Pancreas (tissue), 10 donors: ENCODE measurements around the gene RNF19B. TPM values are rescaled to one million over a fixed set of nuclear protein-coding genes. Genes with fewer than 3 reads are reported as not detected.
A peak's percentile ranks its signal among the peaks of the same experiment; 100 is the strongest.

Experiments
- ATAC-seq, 4 donors: fragments of 200-7000 bp; cut with Tn5 transposase; one replicate each; pipeline versions ENCODE4 v1.8.0 to v1.9.1; 2020; ENCODE audit warnings: mild to moderate bottlenecking in 4 of 4, moderate library complexity in 4 of 4
- DNase-seq, 6 donors: peaks; one replicate each; pipeline ENCODE4 v3.0.0-alpha.2; 2020
- FAIRE-seq: peaks from 2 replicates; lab custom pipeline; 2012; peaks lifted over from hg19 to GRCh38; lab: Jason Lieb, UNC
- H3K27ac ChIP-seq, 4 donors: fragments of 200-600 bp; sonication (generic); 1 replicate in 3 of 4; 2 replicates in 1 of 4; pipeline versions ENCODE4 v1.5.0 to v1.8.0; 2020
- H3K27me3 ChIP-seq, 4 donors: fragments of 200-600 bp; one replicate each; pipeline ENCODE4 v1.8.0; 2021
- H3K36me3 ChIP-seq, 3 donors: fragments of 200-600 bp; sonication (generic) in 1 of 3; one replicate each; pipeline versions ENCODE4 v1.5.0 to v1.8.0; 2020 to 2021
- H3K4me1 ChIP-seq, 3 donors: fragments of 200-600 bp; one replicate each; pipeline ENCODE4 v1.8.0; 2021
- H3K4me3 ChIP-seq, 4 donors: fragments of 200-600 bp; sonication (generic) in 2 of 4; one replicate each; pipeline versions ENCODE4 v1.5.0 to v1.8.0; 2020 to 2021
- H3K9me3 ChIP-seq, 4 donors: fragments of 200-600 bp; one replicate each; pipeline ENCODE4 v1.8.0; 2021
- CTCF ChIP-seq, 4 donors: fragments of 200-600 bp; sonication (generic) in 3 of 4; IDR thresholded peaks; one replicate each; pipeline versions ENCODE4 v1.5.0 to v1.8.0; 2021; ENCODE audit warnings: antibody characterized with exemption in 4 of 4
- WGBS, 2 donors: extraction: QIAGEN DNeasy Blood & Tissue Kit; methylation state at CpG; one replicate each; pipeline ENCODE4 v1.1.7; 2013; 5-methylcytosine and 5-hydroxymethylcytosine counted together
- intact Hi-C, 3 donors: fragments of 100-400 bp; cut with DNase I; formaldehyde crosslinking; loops; one replicate each; pipeline versions ENCODE4 v1.11.1 to v1.14.2; 2022
- polyA plus RNA-seq, 2 donors: library from polyadenylated mRNA; stranded (reverse); fragments of 200-250 nt; gene quantifications; one replicate each; pipeline ENCODE4 v1.2.3, GENCODE V29; 2013
- total RNA-seq, 6 donors: library from RNA; stranded (reverse); fragmentation: NEBNext Ultra II Directional in 4 of 6; extraction: Animal tissue kit (Norgen Biotek cat#: 25700) in 4 of 6; gene quantifications; one replicate each; pipeline versions ENCODE4 v1.2.1 to v1.2.4, GENCODE V29; 2021 to 2023
- donor health status: healthy with polysubstance abuse.
- donor health status: DM: no; HTN: no; CAD: no; lungs with moderate emphysema.
- donor health status: DM: no; HTN: no; CAD: no.
- donor health status: control.
- donor health status: control.
- donor health status: Bipolar disorder and iron deficiency.
- donor health status: DM: yes; HTN: yes; CAD: no.
- donor health status: DM: no; HTN: no; CAD: no.
- donor health status: DM: no; HTN: no; CAD: no.
- donor health status: DM: yes; HTN: yes; CAD: no.

Gene RNF19B
- total and polyA plus RNA-seq, 8 donors, result 2.3 to 16.3 (median 8.0) TPM

- no peak for TF ChIP-seq CTCF (IDR thresholded peaks at IDR 0.05)
- Histone ChIP-seq H3K4me1 (peaks cover 0 to 4% (median 0%) of the 10 kb centered on the region in 3 donors), H3K4me3 (peak overlapping the region in 1 of 4 donors; percentile 49), H3K9me3 (no peaks in the 10 kb centered on the region), H3K27ac (no peak overlapping the region), H3K27me3 (no peaks in the 10 kb centered on the region), H3K36me3 (no peaks in the 10 kb centered on the region)
- 81 to 86% methylated on average over 8 of the region's 8 CpGs for WGBS, 2 donors
- no peak for FAIRE-seq
- intact Hi-C loops, result no loop called here
- ATAC-seq, result peak in 3 of 4 donors; percentile 3 to 11 (median 6)
- DNase-seq, result peak in 2 of 6 donors; percentile 52 to 67
Observed at GRCh38 chr1:32894019-32894600, 70.5 kb downstream of the RNF19B start.

DNA sequence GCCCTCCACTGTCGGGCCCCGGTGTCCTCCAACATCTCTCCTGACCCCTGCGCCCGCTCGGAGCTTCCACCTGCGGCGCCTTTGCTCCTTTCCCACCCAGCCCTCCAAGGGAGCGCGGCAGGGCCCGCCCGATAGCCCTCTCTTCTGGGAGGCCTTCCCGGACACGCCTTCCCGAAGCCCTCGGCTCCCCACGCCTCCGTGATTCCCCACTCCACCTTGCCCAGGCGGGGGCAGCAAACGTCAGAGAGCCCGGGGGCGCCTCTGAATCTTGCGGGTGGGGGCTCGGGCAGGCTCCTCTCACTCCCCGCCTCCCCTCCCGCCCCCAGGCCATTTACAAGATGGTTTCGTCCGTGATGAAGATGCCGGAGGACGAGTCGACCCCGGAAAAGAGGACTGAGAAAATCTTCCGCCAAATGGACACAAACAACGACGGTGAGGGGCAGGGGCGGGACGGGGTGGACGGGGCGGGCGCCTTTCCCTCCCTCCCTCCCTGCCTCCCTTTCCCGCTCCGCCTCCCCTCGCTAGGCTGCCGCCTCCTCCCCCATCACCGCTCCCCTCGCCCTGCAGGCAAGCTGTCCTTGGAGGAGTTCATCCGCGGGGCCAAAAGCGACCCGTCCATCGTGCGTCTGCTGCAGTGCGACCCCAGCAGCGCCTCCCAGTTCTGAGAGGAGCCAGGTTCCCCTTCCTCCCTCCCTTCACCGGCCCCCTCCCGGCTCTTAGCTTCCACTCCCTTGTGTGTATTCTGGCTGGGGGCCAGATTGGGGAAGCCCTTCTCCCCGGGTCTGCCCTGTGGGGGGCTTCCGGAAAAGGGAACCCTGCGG lies 71.2 kb downstream of the RNF19B start:
- WGBS, 2 donors, result 6 to 8% methylated on average over 33 to 58 of the region's 58 CpGs
- Histone ChIP-seq H3K27ac (no peak overlapping the region), H3K36me3 (no peaks in the 10 kb centered on the region), H3K27me3 (no peaks in the 10 kb centered on the region), H3K4me3 (peak overlapping the region; percentile 22 to 49 (median 34)), H3K9me3 (no peaks in the 10 kb centered on the region), H3K4me1 (peaks cover 0 to 4% (median 0%) of the 10 kb centered on the region in 3 donors)
- no peak for FAIRE-seq
- TF ChIP-seq CTCF (IDR thresholded peaks at IDR 0.05), result no peak
- peak; percentile 55 to 82 (median 72) for ATAC-seq
- intact Hi-C loops, result no loop called here
- DNase-seq, result peak; percentile 32 to 82 (median 48)

DNA sequence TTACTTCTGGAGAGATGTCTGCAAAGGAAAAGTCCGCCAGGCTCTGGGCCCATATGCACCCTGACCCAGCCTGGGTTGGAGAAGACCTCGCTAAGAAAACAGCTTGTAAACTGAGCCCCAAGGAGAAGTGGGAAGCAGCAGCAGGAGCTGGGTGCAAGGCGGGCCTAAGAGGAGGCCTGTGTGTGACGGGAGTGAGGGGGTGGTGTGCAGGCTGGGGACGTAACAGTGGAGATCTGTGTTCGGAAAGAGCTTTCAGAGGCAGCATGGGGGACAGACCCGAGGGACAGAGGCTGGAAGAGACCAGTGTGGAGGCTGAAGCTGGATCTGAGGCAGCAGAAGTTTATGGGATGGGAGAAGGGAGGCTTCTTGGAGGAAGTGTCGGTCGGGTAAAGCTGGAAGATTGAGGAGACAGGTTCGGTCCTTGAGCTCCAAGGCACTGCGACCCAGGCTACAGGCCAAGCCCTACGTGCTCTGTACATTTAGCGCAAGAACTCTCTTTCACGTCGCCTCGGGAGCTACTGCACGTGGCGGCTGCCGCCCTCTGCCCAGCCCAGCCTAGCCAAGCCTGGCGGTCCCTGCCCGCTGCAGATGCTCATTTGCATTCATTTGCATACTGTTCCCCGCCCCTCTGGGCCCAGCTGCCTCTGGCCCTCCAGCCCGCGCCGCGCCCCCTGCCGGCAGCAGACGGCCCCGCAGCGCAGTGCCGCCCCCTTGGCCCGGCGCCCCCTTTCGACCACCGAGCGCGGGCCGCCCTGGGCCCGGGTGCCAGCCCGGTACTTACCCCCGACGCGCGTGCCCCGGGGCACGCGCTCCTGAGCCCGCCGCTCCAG lies 72.0 kb downstream of the RNF19B start:
- H3K27ac ChIP-seq, result no peak overlapping the region
- 24% methylated on average over 48 to 49 of the region's 49 CpGs for WGBS, 2 donors
- DNase-seq, result peak in 3 of 6 donors; percentile 31 to 62 (median 51)
- H3K36me3 ChIP-seq, result no peaks in the 10 kb centered on the region
- H3K27me3 ChIP-seq, result no peaks in the 10 kb centered on the region
- H3K9me3 ChIP-seq, result no peaks in the 10 kb centered on the region
- H3K4me1 ChIP-seq, result peaks cover 0 to 4% (median 0%) of the 10 kb centered on the region in 3 donors
- peak; percentile 33 to 54 (median 39) for ATAC-seq
- no peak for FAIRE-seq
- peak overlapping the region; percentile 22 to 49 (median 34) for H3K4me3 ChIP-seq
- intact Hi-C loops, result no loop called here
- peak in 3 of 4 donors; percentile 22 to 42 (median 28) for TF ChIP-seq CTCF (IDR thresholded peaks at IDR 0.05)

GRCh38 chr1:32891630-32892029 lies 73.0 kb downstream of the RNF19B start:
- WGBS, 2 donors, result 83 to 86% methylated on average over 3 of the region's 3 CpGs
- Histone ChIP-seq H3K9me3 (no peaks in the 10 kb centered on the region), H3K4me3 (no peak overlapping the region), H3K36me3 (no peaks in the 10 kb centered on the region), H3K4me1 (peaks cover 0 to 4% (median 0%) of the 10 kb centered on the region in 3 donors), H3K27ac (no peak overlapping the region), H3K27me3 (peaks cover 0 to 9% (median 1%) of the 10 kb centered on the region in 4 donors)
- no peak for TF ChIP-seq CTCF (IDR thresholded peaks at IDR 0.05)
- FAIRE-seq (no peak), ATAC-seq (no peak), DNase-seq (peak in 1 of 6 donors; percentile 3)
- intact Hi-C loops, result no loop called here
